NCI-H524 (cell line): Measurements from ENCODE around the gene CYB5A.
"Not testable (repeated sequence)": the region's sequence is repeated elsewhere in the genome, so short reads cannot be mapped to it uniquely, and the experiment has no call there.

Source experiments
- DNase-seq, 2 experiments: peaks; one replicate each; lab custom pipeline; 2025; lab: John Stamatoyannopoulos, UW

CYB5A gene, protein sequence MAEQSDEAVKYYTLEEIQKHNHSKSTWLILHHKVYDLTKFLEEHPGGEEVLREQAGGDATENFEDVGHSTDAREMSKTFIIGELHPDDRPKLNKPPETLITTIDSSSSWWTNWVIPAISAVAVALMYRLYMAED

DNA sequence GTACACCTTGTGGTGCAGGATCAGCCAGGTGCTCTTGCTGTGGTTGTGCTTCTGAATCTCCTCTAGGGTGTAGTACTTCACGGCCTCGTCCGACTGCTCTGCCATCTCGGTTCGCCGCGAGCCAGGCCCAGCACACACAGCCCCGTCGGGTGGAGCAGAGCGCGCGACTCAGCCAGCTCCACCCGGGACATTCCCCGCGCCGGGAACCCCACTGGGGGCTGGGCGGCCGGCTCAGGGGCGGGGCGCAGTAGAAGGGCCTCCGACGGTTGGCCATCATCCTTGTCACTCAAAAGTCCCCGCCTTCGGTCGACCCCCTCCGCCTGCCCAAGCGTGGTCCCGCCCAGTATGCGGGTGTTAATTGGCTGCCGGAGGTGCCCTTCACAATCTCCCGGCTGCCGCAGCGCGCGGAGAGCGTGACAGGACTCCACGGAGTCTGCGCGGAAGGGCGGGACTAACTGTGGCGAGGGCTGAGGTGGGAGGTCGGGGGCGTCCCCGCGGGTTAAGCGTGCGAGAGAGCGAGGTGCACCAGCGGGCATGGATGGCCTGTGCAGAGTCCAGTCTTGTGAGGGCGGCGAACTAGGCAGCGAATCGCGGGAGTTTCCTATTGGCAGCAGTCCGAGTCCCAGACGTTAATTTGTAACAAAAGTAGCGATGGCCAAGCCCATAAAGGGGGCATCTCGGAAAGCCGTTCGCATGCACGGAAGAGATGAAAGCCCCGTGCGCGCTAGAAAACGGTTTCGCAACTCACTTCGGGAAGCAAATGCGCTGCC is at the start of gene CYB5A:
TSS of gene CYB5A (minus strand) at position 193 of the 770 bp plus-strand sequence. CDS start at position 105, 88 bp downstream.
- DNase-seq = peak; percentile 93 to 96

DNA sequence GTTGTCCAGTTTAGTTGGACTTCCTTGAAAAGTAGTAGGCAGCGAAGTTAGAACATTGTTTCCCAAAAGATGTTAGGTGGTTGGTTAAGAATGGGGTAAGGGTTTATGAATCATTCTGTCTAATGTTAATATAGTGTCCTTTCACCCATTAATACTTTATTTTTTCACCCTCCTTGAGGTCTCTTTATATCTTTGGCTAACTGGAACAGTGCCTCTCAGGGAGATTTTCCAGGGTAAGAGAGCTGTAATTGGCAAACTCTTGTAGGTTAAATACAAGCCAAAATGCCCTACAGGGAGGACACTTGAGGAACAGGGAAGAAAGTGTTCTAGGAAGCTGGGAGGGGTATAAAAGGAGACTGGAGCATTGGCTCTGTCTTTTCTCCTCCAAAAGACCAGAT is 46.1 kb upstream of the CYB5A start:
- DNase-seq = no peak

DNA sequence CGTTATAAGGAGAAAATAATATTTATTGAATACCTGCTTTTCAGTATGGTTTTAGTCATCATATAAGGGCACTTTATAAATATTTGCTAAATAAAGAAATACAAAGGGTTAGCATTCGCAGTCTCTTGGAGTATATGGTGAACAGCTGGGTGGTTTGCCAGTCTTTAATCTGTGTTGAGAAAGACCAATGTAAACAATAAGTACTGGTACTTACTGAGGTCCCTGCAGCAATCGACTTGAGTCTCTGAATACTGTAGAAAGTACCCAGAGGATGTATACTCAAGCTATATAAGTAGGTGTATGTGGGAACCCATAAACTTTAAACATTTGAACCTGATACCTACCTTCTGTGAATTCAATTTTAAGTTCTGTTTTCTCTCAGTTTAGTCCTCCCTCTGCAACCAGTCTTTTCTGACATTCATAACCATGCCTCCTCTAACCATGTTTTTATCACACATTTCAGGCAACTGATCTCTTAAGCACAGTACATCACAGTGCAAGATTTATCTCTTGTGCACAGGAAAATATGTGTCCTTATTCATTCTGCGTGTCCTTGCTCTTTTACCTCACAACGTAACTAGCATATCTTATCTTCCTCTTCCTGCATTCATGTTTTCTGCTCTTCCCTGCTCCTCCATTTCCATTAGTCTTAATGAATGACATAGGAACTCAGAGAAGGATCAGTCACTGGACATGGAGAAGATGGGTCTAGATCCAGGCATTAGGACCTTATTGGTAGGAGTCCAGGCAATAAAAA is 45.6 kb upstream of the CYB5A start:
- no peak for DNase-seq

DNA sequence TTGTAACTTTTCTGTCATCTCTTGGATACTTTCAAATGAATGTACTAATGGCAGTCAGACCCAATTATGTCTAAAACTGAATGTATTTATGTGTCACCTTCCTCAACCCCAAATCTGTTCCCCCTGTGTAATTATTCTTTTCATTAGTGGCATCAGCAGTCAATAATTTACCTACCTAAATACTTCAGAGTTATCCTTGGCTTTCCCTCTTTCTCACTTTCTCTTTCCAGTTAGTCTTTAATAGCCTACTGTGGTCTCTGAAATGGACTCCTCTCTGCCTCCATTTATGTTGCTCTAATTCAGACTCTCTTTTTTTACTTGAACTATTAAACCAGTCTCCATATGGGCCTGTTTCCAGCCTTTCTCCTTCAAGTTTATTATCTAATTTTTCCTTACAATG is 44.9 kb upstream of the CYB5A start:
- no peak for DNase-seq

DNA sequence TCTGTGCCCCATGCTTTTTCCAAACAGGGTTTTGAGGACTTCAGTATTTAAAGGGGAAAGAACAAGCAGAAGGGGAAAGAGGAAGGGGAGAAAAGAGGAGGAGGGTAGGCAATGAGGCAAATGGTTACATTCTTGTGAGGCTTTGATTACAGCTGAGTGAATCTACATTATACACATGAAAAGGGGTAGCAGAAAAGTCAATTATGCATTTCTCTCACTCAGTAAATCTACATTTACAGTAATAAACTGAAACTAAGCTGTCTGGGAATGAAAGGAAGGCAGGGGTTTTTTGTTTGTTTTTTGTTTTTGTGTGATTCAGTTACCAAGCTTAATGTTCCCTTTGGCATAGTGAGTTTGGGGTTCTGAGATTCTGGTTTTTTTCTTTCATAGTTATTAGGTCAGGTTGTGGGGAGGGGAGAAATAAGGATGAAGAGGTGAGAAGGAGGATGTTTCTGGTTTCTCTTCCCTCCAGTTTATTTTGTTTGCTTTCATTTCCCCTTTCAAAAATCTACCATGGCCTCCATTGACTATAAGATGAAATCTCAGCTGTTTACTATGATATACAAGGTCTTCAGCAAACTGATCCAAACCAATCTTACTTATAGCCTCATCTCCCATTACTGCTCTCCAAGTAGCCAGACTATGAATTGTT is 42.6 kb upstream of the CYB5A start:
- no peak for DNase-seq

DNA sequence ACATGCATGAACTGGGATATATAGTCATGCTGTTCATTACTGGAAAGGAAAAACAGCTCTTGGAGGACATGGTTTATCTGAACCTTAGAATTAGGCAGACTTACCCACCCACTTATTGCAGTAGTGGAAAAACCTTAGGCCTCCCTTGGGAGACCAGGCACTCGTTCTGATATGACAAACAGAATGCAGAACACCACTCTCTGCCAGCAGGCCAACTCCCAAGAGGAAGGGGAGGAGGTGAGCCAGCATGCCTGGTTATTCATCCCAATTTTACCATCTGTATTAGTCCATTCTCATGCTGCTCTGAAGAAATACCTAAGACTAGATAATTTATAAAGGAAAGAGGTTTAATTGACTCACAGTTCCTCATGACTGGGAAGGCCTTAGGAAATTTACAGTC is 41.3 kb upstream of the CYB5A start:
- no peak for DNase-seq

DNA sequence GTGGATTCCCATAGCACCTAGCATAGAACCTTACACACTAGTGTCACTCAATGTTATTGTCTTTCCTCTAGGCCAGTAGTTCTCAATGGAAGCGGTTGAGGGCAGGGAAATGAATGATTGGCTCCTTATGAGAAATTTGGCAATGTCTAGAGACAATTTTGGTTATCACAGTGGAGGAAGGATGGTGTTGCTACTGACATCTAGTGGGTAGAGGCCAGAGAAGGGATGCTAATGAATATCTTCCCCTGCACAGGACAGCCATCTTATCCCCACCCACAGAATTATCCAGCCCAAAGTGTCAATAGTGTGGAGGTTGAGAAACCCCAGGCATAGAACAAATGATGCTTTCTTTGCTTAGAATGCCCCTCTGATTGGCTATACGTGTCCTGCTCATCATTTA is 39.6 kb upstream of the CYB5A start:
- DNase-seq = peak; percentile 5 to 25

DNA sequence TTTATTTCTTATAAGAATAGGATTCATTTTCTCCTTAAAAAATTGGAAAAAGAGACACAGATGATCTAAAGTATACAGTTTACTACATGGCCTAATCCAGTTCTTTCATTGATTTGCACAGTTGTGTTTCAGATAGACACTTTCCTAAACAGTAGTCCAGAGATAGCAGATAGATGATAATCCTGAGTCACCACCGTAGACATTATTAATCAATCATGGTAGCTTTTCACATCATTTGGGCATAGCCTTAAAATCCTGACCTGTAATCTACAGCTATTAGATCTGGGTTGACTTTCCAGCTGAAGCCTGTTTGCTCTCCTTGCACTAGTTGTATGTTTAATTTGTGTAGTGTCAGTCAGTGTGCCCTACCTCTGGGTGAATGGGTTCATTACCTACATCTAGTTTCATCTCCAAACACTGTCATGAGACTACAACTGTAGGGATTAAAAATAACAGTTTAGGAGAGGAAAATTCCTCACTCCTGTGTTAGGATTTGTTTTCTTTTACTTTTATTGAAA is 38.0 kb upstream of the CYB5A start:
- DNase-seq = no peak

DNA sequence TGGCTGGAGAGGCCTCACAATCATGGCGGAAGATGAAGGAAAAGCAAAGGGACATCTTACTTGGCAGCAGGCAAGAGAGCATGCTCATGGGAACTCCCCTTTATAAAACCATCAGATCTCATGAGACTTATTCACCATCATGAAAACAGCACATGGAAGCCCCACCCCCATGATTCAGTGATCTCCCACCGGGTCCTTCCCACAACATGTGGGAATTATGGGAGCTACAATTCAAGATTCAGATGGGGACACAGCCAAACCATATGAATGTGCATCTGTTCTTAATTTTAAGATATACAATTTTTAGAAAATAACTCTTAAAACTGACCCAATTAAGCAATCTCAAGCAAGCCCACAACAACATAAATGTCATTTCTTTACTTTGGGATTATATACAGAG is 36.4 kb upstream of the CYB5A start:
- no peak for DNase-seq

DNA sequence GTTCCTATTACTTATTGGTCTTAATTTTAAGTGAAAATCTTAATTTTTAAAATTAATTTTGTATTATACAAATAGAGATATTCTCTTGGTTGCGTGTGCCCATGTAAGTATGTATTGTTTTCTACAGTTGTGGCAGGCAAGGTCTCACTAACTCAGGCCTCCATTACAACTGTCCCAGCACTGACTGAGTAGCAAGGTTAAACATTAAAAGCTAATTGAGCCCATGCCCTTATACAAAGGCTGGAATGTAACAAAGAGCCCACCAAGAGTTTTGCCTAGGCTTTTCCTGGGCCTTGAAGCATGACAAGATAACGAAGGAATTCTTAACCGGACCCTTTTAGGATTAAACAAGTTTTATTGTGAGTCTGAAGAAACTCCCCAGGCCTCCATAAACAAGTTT is 35.0 kb upstream of the CYB5A start:
- DNase-seq = not testable (repeated sequence)

DNA sequence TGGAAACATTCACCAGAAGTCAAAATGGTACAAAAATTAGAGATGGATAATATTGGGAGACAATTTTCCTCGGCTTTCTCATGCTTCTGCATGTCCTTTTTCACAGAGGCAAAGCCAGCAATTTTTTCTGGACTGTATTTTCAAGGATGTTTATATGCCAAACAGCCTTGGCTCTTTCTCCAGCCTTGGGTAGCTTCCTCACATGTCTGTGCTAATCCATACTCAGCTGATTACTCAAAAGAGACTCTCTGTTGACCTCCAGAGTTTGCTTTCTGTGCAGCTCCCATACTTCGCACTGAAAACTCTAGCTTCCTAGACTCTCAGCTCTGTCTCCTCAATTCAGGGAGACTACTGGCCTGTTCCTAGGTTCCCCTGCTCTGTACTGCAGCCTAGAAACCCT is 34.5 kb upstream of the CYB5A start:
- DNase-seq = no peak

DNA sequence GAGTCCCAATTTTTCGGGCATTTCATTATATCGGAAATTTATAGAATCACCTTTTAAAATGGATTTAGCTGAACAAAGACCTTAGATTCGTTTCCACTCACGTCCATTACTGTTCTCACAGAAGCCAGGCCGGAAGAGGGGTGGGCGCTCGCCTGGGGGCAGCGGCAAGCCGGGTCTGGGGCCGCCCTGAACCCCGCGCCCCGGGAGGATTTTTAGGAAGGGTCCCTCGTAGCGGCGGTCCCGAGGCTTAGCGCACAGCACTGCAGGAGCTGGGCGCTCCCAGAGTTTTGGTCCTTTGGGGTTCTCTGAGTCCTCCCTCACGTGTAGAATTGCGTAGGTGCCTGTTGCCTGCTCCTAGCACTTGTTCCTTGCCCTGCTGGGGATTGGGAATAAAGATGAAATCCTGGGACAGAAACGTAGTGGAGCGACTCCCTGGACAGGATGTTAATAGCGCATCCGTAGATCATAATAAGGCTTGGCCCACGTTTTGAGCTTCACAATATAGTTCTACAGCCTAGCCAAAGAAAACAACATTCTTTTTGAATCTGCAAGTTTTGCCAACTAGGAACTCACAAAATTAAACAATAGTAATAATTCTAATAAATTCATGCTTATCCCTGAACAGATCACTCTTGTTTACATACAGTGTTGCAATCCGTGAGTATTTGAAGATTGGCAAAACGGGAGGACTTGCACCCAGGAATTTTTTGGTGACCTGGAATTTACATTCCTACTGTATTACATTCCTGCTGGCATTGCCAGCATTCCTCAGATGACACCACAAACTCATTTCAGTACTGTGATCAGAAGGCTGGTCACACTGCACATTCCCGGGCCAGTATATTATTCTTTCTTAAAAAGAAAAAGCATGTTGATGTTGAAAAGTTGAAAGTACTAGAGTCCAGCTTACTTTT is 24.8 kb upstream of the CYB5A start:
- DNase-seq = no peak

DNA sequence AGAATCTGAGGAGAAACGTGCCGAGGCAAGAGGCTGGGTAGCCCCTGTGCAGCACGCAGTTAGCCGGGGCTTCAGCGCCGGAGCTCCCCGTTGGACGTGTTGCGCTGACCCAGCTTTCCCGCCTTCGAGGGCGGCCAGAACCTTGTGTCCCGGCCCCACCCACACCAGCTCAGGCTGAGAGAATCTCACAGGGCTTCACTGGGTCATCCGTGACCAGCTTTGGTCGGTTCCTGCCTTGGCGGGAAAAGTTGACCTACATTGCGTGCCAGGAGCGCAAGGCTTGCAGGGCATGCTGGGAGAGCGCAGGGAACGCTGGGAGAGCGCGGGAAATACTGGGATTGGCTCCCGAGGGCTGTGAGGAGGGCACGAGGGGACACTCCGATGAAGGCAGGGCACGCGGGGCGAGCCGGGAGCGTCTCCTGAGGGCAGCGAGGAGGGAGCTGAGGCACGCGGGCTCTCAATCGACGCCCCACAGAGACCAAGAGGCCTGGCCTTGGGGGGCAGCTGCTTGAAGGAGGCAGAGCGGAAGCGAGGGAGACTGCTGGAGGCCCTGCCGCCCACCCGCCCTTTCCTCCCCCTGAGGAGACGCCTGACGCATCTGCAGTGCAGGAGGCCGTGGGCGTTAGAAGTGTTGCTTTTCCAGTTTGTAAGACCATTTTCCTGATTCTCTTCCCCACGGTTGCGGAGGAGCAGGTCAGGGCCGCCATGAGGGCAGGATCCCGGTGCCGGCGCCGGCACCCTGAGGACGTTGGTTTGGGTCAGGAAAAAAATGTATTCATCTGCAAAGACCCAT is 23.9 kb upstream of the CYB5A start, which contains the start of gene C18orf63:
TSS of gene C18orf63 (plus strand) at position 376 of the 793 bp plus-strand sequence. CDS start 2,027 bp downstream, outside the sequence.
- DNase-seq = no peak

DNA sequence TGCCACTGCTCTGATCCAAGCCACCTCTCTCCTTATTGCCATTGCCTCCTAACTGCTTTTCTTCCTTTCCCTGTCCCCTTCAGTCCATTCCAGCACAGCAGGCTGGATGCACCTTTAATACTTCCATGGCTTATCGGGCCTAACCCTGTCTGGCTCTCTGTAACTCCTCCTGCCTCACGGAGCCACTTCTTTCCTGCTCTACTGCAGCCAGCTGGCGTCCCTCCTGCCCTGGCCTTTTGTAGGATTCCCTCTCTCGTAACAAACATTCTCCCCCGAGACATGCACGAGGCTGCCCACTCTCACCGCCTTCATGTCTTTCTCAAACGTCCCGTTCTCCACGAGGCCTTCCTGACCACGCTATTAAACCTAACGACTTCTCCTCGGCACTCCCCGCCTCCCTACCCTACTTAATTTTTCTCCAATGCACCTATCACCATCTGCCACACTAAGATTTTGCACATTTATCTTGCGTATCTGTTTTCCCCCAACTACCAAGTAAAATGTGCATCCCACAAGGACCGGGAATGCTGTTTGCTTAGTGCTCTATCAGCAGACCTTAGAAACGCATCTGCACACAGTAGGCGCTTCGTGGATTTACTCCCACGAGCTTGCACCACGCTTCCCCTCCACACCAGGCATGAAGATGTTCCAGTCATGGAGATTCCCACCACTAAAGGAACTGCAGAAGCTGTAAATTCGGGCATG is 23.1 kb upstream of the CYB5A start:
- peak in 1 of 2 experiments; percentile 13 for DNase-seq

DNA sequence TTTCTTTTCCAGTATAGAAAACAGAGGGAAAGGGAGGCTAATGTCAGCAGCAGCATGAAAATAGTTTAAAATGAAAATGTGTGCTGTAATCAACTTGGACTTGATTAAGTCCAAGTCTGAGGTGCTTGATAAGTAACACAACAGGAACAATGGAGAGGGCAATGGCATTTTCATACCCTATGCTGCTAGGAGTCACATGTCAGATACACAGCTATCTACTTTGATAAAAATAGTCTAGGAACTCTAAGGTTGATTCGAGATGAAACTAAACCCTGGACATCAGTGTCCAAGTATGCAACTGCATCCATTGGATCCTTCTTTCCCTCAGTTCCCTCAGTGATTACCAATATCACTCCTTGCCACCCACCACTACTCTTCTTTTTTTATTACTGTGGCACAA is 19.2 kb upstream of the CYB5A start:
- DNase-seq = no peak

DNA sequence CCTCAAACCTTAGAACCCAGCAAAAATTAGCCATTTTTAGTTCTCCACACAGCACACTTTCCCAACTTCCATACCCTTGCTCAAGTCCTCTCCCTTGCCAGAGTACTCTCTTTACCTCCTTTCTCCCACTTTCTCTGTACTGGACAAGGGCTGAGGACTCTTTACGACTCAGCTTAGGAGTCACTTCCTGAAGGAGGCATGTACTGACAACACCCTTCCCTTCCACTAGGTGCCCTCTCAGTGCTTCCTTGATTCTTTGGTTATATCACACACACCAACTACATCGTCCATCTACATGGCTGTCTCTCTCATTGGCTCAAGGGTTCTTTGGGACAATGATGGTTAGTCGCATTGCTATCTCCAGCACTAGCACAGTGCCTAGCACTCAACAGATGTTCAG is 18.6 kb upstream of the CYB5A start:
- DNase-seq = peak; percentile 3 to 30

DNA sequence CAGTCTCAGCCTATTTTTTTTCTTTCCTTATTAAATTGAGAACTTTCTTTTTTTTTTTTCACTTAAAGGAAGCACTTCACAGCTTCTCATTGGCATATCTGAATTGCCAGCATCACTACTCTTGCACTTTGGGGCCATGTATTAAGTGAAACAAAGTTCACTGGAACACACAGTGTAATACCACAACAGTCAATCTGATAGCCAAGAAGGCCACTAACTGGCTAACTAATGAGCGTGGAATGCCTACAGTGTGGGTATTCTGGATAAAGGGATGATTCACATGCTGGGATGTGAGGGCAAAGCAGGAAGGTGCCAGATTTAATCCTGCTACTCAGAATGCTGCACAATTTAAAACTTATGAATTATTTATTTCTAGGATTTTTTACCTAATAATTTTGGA is 12.2 kb upstream of the CYB5A start:
- no peak for DNase-seq

DNA sequence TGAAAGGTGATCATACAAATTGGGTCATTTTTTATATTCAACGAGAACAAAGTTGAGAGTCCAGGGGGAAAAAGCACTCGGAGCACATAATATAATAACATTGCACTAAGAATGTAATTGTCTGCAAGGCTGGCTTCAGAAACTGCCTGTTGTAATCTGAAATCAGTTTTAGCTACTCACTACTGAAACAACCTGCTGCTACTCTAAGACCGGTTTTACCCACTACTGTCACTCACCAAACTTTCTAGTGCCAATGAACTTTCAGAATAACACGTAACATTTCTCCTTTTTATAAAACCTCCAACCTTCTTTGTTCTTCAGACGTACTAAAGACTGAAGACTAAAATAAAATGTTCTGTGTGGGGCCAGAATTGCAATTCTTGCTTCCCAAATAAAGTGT is 11.5 kb upstream of the CYB5A start:
- DNase-seq = no peak

DNA sequence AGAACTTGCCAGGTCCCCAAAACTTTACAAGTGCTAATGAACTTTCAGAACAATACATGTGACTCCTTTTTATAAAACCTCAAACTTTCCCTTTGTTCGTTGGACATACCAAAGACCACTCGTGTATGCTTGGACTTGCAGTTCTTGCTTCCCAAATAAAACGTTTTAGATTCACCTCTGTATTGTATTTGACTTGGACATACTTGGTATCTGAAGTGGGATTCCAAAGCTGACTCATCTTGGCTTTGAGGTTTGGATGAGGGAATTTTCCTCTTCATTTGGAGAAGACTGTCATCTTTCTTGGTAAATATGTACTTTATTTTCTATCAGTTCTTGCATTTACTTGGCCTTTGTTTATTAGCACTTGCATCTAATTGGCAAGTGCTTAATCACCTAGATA is 8.0 kb upstream of the CYB5A start:
- no peak for DNase-seq

DNA sequence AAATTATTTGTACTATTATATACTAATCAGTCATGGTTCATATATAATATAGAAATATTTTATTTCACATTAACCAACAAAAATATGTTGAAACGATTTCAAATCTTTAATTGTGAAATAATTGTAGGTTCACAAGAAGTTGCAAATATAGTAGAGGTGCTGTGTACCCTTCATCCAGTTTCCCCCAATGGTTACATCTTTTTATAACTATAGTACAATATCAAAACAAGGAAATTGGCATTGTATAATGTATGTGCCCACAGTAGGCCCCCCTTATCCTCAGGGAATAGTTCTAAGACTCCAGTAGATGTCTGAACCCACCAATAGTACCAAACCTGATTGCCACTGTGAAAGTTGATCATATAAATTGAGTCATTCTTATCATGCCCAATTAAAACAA is 7.4 kb upstream of the CYB5A start:
- no peak for DNase-seq
